ENCODE data around the gene COPS3.

COPS3 gene

DNA sequence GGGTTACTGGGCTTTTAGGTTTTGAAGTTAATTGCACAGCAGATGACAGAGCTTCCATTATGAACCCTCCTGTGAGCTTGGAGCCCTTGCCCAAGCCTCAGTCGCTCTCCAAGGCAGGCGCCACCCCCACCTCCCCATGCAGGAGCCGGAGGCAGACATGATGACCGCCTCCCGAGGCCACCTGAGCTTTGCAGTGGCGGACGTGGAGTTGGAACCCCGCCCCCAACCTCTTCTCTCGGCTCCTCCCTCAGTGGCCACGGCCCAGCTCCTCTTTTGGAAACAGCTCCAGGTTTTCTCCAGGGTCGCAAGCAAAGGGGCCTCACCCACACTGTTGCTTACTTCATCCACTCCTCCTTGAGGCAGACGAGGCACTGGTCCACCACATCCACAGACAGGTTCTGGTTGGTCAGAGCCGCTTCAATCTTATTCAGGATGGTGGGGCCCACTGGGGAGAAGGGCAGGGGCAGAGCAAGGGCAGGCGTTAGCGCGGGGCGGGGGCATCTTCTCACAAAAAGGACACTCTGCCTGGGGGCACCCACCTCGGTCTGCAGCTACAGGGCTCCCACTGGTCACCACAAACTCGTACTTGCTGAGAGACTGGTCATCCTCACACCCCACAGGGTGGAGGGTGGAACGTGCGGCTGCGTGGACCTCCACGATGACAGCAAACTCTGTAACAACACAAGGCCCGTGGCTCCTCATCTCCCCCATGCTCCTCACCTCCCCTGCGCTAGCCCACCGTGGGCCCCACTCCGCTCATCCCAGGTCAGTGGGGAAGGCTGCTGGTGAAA, 66.2 kb downstream of the COPS3 start:
- no peak for DNase-seq

DNA sequence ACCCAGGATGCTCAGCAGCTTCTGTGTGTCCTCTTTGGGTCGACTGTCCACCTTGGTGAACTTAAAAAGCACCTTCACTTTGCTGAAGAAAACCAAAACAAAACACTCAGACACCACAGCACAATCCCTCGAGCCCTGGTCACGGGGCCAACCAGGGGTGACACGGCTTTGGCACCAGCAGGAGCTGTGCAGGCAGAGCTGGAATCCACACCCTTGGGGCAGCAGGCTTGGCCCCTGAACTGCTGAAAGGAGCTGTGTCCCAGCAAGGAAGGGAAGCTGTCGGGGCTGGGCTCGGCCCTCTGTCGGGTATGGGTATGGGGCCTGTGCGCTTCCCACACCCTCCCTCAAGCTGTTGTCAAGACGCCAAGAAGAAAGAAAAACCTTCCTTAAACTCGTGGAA, 67.3 kb downstream of the COPS3 start:
- no peak for DNase-seq

- no peak for DNase-seq
These were observed 73.0 kb downstream of the COPS3 start for GRCh38 chr17:17207998-17208397.

DNA sequence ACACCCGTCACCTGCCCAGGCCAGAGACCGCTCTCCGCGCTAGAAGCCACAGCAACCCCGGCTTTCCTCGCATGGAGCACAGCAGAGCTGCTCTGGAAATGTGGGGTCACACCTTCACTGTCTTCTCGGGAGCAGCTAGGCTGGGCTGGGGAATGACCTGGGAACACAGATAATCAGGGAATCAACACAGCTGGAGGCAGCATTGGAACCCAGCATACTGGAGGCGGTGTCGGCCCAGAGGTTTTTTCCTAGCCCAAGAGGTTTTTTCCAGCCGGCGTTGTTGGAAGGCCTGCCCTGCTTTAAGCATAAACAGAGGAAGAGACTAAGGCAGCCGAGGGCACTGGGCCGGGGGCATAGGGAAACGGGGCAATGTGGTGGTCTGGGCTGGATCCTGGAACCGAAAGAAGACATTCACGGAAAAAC, 74.1 kb downstream of the COPS3 start:
- no peak for DNase-seq

- DNase-seq: peak; percentile 94
These were observed 74.7 kb downstream of the COPS3 start, which contains the start of gene PLD6 for GRCh38 chr17:17206124-17206912. PLD6 (minus strand) TSS chr17:17206333; CDS start chr17:17206286, 47 bp downstream.

- DNase-seq: peak; percentile 78
These were observed 75.5 kb downstream of the COPS3 start for GRCh38 chr17:17205368-17206123.

DNA sequence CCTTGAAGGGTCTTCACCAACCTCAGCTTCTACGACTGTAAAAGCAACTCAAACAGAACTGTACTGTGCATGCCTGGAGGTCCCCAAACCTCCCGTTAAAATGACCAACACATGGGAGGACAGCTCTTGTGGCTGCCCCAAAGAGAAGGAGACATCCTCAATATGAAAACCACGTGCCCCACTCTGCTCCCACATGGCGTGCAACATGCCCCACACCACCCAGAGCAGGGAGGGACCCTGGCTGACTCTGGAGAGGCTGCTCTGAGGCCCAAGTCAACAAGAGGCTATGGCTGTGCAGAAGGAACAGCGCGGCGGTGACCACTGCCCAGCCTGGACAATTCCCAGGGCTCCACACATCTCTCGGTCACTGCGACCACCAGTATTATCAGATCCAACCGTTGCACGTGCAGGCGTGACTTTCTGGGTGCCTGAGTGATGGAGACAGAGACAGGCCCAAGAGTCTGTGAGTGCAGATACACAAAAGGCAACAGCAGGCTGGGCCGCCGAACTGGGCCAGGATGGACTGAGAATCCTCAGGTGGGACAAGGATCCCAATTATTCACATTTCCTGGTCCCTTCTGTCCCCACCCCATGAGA, 76.3 kb downstream of the COPS3 start:
- no peak for DNase-seq

DNA sequence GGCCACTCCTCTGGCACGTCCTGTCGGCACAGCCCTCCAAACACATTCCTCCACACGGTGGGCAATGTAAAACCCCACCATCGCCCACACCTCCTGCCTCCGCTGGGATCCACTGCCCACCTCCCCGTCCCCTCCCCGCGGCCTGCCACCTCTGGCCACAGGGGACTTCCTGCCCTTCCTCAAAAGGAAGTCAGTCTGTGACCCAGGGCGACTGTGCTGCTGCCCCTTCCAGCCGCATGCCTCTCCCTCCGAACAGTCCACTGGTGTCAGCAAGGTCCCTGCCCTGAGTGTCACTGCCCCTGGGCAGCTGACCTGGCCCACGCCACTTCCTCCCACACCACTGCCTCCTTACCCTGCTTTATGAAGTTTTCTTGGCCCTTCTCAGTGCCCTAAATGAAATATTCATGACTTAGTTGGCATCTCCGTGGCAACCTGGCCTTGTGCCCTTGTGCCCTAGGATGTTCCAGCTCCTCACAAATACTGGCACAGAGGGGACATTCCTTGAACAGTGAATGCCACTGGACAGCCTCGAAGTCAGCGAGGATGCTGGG, 76.9 kb downstream of the COPS3 start:
- no peak for DNase-seq

GRCh38 chr17:17203173-17203730, 77.8 kb downstream of the COPS3 start:
- DNase-seq: no peak

DNA sequence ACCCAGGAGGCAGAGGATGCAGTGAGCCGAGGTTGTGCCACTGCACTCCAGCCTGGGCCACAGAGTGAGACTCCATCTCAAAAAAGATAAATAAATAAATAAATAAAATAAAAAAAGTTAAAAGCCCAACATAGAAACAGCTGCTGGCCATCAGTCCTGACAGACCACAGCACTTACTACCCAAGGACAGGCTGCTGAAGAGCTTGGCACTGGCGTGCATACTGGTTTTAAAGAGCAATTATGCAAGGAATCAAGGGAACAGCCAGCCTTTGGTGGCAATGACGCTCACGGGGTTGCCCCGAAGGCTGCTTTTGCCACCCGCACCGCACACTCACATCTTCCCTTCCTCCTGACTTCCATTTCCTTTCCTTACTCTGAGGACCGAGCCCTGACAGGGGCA, 79.1 kb downstream of the COPS3 start:
- no peak for DNase-seq

DNA sequence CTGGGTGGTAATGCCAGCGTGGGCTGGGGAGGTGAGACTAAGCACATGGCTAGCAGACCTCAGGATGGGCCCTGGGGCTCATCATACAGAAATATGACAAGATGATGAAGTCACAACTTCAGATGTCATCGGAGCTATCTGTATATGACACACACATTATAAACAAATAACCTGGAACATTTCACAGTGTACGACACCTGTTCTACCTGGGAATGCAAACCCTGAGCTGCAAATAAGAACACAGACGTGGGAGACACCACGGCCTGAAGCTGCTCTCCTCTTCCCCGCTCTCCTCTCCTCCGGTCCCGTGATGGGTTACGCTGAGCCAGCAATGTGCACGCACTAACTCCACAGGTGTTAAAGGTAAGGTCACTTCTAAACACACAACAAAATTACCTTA, 79.8 kb downstream of the COPS3 start:
- no peak for DNase-seq

DNA sequence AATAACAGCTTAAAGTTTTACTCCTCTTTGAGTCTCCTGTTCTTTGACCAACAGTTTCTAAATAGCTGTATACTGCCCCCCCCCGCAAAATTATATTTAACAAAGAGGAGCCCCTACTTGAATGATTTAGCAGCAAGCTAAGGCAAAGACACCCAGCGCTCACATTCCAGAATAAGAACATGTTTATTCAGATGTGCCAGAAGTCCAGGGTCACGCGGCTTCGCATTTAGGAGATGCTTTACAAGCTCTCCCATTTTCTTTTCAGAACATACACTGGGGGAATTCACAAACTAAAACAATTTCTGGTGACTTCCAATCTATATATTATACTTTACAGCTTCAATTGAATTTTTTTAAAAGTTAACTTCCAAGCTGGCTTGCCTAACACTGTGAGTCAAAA, 80.2 kb downstream of the COPS3 start:
- no peak for DNase-seq

GRCh38 chr17:17200311-17200710, 80.7 kb downstream of the COPS3 start:
- DNase-seq: no peak

DNA sequence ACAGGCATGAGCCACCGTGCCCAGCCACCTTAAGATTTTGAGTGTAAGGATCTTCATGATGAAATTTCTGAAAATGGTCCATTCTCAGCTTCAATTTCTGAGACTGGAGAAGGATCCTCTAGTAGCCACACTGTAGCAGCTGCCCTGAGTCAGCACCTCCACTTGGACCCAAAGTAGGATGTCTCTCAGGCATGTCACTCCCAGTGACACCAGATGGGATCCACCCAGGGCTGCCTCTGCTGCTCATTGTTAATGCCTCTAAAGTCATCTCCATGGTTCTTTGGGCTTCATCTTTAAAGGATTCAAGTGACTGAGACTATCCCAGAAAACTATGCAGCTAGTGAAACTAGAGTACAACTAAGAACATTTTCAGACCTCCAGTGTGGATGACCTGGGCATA, 82.8 kb downstream of the COPS3 start:
- no peak for DNase-seq

DNA sequence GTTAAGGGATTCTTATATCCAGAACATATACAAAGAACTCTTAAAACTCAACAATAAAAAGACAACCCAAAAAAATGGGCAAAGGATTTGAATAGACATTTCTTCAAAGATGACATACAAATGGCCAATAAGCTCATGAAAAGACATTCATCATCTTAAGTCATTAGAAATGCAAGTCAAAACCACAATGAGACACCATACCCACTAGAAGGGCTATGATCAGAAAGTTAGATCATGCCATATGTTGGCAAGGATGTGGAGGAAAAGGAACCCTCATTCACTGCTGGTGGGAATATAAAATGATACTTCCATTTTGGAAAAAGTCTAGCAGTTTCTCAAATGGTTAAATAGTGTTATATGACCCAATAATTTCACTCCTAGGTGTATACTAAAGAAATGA, 84.3 kb downstream of the COPS3 start:
- DNase-seq: no peak

All from stimulated activated CD4-positive, alpha-beta T cell treated with anti-CD3 and anti-CD28 coated beads, Interleukin-15, amount 100 ng/mL, for 24 hours (primary cell).